ENCODE data around the gene CD8B2.
"Not testable (repeated sequence)": the region's sequence is repeated elsewhere in the genome, so short reads cannot be mapped to it uniquely, and the experiment has no call there.

Gene CD8B2

DNA sequence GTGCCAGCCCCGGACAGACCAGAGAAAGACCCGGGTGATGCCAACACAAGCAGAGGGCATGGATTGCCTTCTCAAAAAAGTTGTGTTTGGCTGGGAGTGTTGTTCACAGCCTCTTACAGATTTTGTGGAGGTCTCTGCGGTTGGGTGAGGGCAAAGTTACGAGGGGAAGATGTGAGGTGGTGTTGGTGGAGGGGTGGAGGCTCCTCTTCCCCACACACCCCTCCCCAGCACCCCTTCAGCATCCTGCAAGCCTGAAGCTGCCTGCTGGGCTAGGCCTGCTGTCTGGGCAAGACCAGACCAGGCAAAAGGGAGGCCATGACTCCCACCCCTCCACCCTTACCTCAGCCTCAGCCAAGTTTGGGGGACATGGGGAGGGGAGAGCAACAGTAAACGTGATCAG lies 26.2 kb downstream of the CD8B2 start:
- DNase-seq: not testable (repeated sequence)

DNA sequence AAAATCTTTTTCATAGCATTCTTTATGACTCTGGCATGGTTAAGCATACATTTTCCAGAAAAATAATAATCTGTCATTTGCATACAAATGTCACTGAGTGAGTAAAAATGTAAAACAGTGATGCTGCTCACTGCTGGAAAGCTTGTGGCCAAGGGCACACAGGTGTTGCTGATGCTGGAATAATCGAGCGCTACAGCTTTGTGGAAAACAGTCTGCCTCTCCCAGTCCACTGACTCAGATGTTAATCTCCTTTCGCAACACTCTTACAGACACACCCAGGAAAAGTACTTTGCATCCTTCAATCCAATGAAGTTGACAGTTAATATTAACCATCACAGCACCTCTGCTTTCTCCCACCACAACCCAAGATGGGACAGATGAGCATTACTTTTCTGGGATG lies 27.7 kb downstream of the CD8B2 start:
- not testable (repeated sequence) for DNase-seq

DNA sequence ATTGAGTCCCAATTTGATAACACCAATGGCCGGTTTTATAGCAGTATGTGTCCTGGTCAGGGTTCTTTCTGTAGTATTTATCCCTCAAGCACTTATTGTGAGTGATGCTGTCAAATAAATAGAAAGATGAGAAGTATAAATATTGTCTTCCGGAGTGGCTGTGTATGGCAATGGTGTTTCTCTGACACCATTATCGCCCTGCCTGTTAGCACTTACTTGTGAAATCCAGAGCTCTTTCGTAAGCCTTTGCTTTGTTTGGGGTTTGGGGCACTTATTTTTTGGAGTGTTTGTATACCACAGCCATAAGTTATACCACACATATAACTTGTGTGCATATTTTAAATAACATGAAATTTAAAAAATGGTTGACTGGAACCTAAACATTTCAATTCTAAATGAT lies 29.3 kb downstream of the CD8B2 start:
- DNase-seq: no peak

DNA sequence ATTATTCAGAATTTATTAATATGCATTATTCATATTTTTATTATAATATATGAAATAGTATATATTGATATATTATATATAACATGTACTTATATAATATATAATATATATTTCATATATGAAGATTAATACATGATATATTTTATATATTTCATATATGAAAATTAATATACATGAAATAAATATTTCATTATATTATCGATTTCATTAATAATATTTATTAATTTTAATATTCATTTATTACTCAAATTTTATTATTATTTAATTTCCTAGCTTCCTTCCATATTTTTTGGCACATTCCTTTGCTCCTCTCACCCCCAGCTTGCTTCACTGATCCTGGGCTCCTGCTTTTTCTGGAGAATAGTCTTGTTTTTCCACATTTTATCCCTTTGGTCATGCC lies 29.7 kb downstream of the CD8B2 start:
- no peak for DNase-seq

DNA sequence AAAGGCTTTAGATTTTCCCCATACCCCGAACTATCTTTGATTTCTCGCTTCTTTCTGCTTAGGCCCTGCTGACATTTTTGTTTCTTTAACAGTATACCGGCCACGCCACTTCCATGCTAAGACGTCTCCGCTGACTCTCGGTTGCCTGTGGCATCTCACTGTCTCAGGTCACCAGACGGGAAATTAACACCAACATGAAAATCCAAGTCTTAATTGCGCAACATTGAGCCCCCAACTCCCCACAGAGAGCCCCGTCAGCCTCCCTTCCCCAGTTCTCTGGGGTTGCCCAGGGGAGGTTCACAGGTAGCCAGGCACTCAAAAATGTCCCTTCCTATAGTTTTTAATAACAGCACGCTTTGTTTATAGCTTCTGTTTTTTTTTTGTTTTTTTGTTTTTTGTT lies 30.2 kb downstream of the CD8B2 start:
- no peak for DNase-seq

DNA sequence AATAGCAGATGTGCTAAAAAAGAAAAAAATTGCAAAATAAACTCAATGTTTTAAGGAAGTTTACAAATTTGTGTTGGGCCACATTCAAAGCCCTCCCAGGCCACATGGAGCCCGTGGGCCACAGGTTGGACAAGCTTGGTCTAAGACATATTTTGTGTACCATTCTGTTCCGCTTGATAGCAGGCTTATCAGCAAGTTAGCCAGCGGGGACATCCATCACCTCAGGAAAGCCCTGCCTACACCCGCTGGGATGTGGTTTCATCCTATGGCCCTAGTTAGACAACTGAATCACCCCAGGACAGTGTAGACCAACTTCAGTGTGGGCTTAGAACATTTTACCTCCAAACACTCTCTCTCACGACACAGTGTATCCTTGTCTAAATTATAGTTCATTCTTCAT lies 32.6 kb downstream of the CD8B2 start:
- no peak for DNase-seq

DNA sequence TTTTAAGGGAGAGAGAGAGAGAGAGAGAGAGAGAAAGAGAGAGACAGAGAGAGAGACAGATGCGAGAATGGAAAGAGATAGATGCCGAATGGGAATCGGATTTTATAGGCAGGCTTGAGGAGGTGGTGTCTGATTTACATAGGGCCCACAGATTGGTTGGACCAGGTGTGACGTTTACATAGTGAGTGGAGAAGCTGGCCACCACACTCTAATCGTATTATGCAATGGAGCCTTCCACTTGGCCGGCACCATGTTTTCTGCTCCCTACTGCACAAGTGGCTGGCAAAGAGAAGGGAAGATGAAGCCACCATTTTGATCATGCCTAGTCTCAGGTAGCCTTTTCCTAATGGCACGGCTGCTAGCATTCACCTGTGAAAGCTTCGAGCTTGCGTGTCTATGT lies 33.9 kb downstream of the CD8B2 start:
- DNase-seq: no peak

DNA sequence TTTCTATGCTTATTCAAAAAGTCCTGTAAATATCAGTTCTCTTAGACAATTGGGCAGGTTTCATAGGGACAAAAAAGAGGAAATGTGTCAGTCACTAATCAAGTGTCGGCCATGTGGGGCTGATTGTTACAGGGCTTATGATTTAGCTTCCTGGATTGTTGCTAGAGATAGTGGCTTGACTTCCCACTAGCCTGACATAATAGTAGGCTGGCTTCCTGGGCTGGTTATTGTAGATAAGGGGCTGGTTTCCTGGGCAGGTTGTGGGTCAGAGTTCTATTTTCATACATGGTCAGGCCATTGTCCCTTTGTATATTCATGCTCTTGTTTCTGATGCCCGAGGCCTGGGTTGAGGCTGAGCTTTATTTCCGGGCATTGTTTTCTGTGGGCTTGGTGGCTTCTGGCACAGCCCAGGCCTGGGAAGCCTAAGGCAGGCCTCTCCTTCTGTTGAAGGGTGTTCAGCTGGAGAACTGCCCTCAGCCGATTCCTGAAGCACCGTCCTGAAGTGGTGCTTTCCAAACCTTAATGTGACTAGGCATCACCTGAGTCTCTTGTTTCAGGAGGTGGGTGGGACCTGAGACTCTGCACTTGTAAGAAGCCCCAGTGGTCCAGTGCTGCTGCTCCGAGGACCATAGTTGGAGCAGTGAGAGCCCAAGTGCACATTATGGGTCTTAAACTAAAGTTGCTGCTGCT lies 37.0 kb downstream of the CD8B2 start:
- DNase-seq: no peak

DNA sequence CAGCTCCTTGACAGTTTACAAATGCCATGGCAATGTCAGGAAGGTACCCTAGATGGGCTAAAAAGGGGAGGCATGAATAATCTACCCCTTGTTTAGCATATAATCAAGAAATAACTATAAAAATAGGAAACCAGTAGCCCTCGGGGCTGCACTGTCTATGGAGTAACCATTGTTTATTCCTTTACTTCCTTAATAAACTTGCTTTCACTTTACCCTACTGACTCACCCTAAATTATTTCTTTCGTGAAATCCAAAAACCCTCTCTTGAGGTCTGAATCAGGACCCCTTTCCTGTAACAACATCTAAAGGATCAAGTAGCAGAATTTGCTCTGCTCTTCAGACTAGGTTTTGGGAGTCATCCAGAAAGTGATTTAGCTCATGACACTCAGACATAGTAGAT lies 43.7 kb downstream of the CD8B2 start:
- DNase-seq: no peak

DNA sequence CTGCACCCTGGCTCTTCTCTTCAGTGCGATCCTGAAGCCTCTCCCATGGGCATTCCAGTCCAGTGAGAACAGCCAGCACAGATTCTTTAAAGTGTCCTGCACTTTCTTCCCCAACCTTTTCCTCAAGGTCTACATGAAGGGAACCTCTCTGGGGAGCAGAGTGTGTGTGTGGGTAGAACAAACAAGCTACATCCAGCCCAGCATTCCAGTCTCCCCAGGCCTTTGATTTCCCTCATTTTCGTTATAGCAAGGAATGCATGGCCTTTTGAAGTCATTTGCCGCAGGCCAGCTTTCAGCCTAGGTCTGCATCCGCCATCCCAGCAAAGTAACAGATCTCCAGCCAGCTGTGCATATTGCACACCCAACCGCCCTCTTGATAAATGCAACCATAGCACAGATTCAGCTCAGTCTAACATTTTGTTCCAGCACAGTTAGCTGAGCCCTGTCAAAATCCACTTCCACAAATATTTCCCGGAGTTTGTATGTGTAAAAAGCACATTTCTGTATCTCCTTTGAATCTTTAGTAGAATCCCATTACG lies 44.6 kb downstream of the CD8B2 start:
- DNase-seq: no peak

DNA sequence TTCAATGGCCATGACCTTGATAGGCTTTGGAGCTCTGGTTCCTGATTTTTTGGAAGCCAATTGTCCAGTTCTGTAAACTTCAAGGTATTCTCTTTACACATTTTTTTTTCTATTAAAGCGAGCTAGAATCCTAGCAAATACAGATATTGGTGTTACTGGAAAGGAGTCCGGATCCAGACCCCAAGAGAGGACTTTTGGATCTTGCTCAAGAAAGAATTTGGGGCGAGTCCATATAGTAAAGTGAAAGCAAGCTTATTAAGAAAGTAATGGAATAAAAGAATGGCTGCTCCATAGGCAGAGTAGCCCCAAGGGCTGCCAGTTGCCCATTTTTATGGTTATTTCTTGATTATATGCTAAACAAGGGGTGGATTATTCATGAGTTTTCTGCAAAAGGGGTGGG lies 45.1 kb downstream of the CD8B2 start:
- DNase-seq: no peak

DNA sequence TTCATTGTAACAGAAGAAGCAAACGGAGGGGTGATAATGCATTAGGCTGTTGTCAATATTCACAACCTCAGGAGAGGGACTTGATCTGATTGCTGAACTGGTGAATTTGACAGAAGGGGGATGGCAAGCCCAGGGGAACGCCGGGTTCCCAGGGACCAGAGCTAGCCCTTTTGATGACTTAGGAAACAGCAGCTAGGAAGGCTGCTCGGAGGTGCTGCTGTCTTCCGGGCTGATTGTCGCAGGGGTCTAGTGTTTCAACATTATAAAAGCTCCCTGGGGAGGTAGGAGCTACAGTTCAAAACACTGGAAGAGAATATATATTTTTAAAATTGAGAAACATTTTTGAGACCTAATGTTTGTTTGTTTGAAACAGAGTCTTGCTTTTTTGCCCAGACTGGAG lies 47.3 kb downstream of the CD8B2 start:
- no peak for DNase-seq

DNA sequence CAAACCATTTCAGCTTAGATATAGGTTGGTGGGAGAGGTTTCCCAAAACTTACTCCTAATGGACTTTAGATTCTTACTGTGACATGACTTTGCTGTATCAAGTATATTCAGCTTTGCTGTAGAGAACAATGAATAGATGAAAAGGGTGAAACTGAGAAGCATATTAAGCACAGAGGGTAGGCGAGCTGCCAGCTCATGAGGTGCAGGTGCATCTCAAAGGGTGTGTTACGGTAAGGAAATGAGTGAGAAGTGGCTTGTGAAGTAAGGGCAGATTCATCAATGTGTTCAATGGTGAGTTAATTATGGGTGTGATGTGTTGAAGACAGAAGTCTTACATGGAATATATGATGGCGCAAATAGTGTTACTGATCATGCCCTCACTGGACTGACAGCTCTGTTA lies 49.3 kb downstream of the CD8B2 start:
- peak; percentile 26 for DNase-seq

DNA sequence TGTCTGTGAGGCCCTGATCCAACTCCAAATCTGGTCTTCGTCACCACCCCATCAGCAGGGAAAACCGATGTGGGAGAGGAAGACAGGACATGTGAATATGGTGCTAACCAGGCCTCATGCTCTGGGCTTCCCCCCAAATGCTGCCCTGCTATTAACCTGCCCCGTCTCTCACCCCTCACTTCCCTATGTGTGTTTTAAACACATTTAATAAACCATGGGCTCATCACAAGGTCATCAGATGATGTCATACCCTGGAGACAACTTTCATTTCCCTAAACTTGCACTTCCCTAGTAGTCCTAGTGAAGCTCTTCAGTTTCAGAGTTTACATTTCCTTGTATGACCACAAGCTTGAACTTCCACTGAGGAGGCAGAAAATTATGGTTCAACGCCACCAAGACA lies 49.9 kb downstream of the CD8B2 start:
- no peak for DNase-seq

DNA sequence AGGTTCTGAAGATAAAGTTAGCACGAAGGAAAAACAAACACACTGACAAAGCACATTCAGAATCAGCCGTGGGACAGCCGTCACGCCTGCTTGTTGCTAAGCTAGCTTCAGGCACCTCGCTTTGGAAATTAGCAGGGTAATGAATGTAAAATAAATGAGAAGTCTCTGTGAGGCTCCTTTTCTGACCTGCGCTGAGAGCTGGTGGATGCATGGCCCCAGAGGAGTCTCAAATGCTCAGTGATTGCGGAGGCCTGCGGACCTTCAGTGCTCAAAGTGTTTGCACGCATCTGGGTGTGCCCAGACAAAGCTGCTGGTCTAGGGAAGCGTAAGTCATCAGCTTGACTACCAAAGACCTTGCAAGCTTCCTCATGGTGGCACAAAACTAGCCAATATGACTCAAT lies 50.6 kb downstream of the CD8B2 start:
- DNase-seq: no peak

DNA sequence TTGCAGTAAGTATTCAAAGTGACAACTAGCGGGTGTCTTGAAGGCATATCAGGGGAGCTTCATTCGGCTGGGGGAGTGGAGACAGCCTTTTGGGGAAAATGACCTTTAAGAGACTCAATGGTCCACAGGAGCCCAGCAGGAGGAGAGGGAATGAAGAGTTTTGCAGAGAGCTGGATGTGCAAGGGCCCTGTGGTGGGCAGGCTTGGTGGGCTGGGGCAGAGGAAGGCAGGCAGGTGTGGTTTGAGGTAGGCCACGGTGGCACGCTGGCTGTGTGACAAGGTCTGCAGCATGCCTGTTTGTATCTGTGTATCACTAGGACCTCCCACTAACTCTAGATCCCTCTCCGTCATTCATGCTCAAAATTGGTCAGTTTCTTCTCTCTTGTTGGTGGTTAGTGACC lies 53.7 kb downstream of the CD8B2 start:
- DNase-seq: no peak

DNA sequence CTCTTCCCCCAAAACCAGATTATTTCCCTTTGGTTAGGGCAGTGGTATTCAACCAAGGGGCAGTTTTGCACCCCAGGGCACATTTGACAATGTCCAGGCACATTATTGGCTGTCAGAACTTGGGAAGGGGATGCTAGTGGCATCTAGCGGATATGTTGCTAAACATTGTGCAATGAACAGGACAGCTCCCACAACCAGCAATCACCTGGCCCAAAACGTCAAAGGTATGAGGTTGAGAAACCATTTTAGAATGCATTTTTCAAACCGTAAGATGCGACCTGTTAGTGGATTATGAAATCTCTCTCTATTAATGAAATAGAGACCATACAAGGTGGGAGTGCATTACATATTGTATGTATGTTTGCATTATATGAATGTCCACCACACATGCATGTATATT lies 54.2 kb downstream of the CD8B2 start:
- no peak for DNase-seq

DNA sequence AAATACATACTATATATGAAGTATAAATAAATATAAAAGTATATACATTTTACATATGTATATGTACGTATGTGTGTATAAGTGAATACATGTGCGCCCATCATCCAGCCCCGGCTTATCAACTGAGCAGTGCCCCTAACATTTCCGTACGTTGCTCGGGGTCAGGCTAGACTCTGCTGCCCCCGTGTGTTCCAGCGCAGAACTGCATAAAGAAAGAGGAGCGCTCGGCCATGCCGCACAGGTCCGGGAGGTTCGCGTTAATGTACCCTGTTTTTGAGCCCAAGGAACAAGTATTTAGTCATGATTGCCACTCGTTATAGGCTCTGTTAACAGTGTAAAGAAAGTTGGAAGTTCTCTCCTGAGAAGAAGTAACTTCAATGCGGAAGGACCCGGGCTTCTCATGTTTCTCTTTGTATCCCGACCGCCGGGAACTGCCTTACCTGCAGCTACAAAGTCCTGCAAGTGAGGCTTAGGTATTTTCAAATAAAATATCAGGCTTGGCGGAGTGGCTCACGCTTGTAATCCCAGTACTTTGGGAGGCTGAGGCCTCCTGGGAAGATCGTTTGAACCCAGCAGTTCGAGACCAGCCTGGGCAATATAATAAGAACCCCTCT lies 55.7 kb downstream of the CD8B2 start:
- peak; percentile 61 for DNase-seq

DNA sequence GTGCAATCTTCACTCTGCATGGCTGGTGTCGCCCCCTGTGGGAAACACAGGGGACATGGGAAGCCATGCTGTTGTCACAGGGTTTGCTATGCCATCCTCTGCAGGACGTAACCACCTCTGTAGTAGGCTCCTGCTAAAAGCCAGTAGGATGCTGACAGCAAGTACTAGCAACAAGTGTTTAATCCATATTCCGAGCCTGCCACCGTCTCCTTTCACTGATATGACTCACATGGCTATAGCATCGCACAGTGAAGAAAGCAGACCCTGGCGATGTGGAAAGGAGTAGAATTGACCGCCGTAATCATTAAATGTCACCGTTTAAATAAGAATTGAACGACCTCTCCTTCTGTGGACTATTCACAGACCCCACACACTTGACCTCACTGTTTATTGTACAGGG lies 57.8 kb downstream of the CD8B2 start:
- no peak for DNase-seq

DNA sequence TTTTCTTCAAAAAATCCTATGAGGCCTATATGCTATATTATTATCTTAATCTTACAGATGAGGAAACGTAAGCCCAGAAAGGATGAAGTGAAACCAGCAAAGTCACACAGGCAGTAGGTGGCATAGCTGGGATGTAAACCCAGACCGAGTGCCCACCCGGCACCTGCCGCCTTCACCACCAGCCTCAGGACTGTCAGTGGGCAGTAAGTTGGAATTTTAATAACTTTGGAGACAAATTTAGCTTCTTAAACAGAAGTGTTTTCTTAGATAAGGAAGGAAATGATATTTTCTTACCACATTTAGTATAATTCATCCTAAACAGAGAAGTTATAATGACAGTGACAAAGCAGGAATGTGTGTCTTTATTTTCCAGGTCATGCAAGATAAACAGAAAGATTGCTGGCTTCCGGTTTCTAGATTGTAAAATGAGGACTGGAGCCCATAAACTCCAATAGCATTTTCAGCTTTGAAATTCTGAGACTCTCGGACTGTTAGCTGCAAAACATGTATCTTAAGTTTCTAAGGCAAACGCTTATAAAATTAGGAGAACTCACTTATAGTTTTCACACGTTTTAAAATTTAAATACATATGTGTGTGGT lies 59.3 kb downstream of the CD8B2 start:
- no peak for DNase-seq

DNA sequence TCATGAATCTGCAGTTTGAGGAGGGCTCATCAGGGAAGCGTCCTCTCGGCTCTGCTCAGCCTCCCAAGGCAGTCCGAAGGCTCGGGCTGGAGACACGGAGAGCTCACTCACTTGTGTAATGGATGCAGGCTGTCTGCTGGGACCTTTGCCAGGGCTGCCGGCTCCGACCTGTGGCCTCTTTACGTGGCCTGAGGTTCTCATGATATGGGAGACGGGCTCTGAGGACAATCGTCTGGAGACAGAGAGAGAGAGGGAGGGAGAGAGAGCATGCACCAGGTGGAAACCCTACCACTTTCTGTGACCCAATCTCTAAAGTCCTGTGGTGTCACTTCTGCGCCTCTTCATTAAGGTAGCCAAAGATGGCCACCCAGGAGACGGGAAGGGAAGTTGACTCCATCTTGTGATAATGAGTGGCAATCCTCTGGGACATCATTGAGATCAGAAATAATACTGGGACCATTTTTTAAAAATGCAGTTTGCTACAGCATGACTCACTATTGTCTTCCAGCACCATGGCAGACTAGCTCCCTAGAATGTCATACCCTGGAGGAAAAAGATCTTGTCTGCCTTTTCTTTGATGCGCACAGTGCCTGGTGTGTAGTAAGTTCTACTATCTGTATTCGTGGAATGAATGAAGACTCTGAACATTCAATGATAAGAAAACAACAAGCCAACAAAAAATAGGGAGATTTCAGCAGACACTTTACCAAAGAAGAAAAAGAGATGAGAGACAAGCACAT lies 60.2 kb downstream of the CD8B2 start:
- DNase-seq: no peak

DNA sequence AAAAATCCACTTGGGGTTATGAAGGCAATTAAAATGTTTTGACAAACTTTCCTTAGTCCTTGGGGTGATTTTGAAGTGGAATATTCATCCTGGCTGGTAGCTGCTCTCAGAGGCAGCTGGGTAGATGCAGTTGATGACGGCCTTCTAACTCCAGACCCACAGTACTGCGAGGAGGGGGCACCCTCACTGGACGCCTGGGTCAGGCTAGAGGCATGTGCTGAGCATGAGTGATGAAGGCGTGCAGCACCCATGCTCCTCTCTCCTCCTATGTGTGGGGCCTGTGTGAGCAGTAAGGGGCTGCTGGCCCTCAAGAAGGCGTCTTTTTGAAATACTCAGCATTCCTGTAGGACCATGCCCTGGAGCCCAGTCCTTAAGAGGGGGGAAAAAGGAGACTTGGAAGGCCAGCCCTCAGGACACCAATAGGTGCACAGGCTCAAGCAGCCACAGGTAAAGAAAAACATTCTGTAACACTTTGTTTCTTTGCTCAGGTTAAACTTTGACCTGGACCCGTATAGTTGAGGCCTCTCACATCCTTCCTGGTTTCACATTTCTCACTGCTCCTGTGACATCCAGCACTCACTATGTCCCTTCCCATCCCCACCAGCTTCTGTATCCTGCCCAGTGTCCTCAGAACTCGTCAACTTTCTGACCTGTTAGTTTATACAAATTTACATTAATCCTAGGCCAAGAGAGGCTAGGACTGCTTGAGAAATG lies 64.4 kb downstream of the CD8B2 start:
- DNase-seq: no peak

DNA sequence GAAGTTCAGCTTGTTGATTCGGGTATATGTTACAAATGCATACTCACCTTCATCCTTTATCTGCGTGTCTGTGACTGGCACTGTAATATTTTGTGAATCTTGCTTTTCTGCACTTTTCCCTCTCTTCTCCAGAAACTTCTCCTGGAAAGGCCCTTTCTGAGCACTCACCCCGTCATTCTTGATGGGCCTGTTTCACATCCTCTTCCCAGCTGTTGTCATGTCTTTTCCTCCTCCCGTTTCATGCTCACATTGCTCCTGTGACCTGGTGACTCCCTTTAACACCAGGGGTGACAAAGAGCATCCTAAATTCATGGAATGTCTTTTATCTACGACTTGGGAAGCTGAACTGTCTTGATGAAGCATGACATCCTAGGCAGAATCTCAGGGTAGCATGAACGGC lies 65.8 kb downstream of the CD8B2 start:
- no peak for DNase-seq

Measured in NCI-H1105 treated with DMSO at 0.1 percent for 48 hours (cell line).